NCI-H1436 (cell line): Measurements from ENCODE around the gene PCGF2.

Experiments
- DNase-seq: peaks from one replicate; lab custom pipeline; 2025; lab: John Stamatoyannopoulos, UW

PCGF2 gene

DNA sequence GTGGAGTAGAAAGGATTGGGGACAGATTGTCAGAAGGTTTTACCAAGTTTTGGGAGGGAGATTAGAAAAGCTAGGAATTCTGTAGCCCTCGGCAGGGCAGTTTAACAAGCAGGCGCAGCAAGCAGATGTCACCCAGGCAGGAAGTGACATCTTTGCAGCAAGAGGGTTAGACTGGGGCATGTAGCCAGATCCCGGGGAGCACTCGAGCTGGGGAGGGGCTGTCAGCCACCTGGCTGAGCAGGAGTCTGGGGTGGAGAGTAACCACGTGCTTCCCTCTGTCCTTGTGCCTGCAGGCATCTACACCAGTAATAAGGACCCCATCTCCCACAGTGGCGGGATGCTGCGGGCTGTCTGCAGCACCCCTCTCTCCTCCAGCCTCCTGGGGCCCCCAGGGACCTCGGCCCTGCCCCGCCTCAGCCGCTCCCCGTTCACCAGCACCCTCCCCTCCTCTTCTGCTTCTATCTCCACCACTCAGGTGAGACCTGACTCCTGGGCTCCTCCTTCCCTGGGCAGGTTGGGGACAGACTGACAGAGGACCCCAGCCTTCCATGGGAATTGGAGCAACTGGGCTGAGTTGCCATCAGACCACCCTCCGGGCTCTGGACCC, 30.9 kb downstream of the PCGF2 start:
- no peak for DNase-seq

DNA sequence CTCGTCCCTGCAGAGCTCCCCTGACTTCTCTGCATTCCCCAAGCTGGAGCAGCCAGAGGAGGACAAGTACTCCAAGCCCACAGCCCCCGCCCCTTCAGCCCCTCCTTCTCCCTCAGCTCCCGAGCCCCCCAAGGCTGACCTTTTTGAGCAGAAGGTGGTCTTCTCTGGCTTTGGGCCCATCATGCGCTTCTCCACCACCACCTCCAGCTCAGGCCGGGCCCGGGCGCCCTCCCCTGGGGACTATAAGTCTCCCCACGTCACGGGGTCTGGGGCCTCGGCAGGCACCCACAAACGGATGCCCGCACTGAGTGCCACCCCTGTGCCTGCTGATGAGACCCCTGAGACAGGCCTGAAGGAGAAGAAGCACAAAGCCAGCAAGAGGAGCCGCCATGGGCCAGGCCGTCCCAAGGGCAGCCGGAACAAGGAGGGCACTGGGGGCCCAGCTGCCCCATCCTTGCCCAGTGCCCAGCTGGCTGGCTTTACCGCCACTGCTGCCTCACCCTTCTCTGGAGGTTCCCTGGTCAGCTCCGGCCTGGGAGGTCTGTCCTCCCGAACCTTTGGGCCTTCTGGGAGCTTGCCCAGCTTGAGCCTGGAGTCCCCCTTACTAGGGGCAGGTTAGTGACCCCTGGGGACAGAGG, 31.6 kb downstream of the PCGF2 start:
- no peak for DNase-seq

DNA sequence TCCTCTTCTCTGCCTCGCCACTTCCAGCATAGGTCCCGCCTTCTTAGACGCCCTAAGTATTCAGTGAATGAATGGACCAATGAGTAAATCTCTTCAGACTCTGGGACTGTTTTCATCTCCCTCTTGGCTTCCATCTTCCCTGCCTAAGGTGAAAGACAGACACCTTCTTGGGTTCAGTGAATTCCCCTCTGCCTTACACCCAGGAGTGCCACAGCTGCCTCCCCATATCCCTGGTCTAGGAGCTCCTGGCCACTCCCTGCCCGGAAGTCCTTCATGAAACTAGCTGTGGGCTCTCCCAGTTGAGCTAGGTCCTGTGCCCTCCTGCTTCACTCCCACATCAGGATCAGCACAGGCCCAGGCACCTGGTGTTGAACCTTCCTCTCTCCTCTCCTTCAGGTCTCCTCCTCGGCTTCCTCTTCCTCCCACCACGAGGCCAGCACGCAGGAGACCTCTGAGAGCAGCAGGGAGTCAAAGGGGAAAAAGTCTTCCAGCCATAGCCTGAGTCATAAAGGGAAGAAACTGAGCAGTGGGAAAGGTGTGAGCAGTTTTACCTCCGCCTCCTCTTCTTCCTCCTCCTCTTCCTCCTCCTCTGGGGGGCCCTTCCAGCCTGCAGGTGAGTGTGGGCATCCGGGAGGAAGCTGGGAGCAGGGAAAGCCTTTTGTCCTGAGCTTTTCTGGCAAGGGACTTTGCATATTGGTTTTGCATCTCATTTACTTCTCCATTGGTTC, 32.8 kb downstream of the PCGF2 start:
- no peak for DNase-seq

DNA sequence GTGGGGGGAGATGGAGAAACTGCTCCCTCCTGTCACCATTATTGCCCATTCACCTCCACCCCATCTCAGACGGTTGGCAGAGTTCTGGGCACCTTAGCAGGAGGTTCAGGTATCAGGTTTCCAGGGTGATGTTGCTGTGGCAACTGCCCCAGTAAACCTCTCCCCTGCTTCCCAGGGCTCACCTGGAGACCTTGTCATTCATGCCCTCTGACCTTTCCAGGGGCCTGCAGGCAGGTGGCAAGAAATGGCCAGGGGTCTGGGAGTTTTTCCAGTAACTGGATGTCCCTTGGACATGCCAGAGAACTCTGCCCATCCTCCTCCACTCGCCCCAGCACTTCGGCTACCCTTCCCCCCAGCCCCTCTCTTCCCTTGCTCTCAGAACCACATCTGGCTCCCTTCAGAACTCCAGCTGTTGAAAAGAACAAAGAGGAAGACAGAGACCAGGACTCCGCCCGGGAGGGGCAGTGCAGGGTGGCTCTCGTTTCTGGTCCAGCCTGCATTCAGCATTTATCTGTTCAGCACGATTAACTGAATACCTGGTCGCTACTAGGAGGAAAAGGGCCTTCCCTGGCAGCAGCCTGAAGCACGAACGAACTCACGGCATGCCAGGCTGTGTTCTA, 34.6 kb downstream of the PCGF2 start:
- no peak for DNase-seq

DNA sequence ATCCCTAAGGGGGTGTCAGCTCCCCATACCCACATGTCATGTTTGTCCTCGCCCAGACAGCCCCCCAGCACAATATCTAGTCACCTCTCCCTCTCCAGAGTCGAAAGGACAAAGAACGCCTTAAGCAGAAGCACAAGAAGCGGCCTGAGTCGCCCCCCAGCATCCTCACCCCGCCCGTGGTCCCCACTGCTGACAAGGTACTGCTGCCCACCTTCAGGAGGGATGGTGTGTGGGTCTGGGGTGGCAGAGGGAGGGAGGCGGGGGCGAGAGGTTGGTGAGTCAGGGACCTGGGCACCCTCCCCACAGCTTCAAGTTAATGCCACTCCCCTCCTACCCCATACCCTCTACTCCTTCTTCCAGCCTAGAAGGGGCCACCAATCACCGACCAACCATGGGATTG, 35.5 kb downstream of the PCGF2 start:
- no peak for DNase-seq

DNA sequence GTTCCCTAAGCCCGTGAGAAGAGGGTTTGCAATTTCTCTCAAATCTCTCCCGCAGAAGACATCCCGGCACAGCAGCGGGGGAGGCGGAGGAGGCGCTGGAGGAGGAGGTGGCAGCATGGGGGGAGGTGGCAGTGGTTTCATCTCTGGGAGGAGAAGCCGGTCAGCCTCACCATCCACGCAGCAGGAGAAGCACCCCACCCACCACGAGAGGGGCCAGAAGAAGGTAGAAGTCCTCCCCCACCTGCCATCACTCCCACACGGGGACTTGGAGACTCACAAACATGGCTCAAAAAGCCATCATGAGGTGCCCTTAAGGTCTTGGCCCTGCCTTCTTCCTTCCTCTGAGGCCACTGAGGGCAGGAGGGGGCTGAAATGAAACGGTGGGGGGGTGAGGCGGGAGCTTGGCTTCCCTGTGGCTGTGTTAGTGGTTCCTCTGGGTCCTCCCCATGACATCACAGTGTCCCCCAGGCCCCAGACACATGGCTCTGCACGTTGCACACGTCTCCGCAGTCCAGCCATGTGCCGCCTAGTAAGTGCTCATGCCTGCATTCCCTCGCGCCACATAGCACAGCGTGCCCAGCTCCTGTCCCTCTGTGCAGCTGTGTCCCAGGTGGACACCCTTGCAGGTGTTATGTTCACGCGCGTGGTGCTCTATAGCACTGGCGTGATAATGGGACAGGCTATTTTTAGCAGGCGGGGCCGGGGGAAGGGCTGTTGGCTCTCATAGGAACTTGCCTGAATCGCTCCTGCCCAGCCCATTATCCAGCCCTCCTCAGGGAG, 36.2 kb downstream of the PCGF2 start:
- no peak for DNase-seq

DNA sequence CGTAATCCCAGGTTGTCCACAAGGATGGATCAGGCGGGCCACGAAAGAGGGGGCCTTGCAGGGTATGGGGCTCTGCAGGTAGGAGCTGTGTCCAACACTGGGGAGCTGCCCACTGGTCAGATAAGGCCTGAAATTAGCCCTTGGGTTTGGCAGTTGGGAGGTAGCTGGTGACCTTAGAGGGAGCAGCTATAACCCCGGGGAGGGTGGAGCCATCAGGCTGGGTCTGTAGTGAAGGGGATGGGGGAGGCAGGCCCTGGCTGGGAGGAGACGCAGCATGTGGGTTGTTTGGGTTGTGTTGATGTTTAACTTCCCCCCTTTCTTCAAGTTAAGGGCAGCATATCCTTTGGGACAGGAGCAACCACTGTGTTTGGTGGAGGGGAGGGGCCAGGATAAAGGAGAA, 37.2 kb downstream of the PCGF2 start:
- DNase-seq, result no peak

DNA sequence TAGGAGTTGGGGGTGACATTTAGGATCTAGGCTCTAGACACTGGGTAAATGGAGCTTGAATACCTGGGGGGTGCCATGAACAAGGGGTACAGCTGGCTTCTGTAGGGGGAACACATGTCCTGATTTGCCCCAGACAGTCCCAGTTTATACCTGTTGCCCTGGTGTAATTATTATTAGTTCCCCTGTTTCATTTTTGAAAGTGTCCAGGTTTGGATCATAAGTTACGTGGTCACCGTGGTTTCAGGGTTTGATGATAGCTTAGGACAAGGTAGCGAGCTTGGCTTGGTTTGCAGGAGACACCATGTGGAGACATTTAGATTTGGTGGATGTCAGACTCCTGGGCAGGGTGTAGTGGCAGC, 37.6 kb downstream of the PCGF2 start:
- DNase-seq, result no peak

DNA sequence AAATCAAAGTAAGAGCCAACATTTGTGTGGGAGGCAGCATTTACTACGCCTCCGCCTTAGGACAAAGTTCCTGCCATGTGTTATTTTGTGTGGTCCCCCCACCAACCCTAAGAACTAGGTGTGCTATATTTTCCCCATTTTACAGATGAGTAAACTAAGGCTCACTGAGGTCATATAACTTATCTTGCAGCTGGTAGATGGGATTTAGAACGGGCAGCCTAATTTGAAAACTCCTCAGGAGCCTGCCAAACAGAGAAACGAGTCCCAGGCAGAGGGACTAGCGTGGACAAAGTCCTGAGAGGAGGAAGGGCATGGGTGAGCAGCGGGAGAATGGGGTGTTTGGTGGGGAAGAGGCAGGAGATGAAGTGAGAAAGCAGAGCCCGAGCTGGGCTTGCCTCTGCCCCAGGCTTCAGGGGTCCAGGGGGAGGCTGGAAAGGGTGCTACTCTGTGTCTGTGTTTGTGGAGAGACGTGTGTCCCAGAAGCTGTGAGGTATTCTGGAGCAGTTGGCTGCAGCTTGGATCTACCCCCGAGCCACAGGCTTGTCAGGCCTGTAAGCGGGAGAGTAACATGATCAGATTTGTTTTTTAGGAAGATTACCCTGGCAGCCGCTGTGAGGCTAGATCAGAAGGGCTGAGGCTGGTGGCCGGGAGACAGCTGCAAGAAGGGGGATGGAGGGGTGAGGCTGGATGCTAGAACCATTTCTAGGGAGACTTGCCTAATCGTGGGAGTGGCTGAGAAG, 38.1 kb downstream of the PCGF2 start:
- DNase-seq, result no peak

DNA sequence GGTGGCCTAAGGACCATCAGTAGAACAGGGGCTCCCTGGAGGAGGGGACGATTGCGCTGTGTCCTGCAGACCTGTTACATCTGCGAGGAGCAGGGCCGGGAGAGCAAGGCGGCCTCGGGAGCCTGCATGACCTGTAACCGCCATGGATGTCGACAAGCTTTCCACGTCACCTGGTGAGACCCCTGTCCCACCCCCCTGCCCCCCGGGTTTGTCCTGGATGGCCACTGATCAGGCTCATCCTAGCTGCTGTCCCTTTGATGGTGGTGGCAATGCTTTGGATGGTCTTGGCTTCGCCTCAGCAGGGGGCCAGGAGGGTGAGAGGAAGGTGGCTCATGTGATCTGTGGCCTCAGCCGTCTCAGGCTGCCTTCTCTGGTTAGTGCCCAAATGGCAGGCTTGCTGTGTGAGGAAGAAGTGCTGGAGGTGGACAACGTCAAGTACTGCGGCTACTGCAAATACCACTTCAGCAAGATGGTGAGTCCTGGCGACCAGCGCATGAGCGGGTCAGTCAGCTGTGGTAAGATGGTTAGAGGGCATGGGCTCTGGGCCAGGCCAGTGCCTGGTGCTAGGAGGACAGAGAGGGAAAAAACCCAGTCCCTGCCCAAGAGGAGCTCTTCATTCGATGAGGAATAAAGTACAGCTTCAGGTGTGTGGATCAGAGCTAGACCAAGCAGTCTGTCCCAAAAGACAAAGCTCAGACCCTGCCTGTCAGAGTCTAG, 38.9 kb downstream of the PCGF2 start:
- DNase-seq, result no peak

DNA sequence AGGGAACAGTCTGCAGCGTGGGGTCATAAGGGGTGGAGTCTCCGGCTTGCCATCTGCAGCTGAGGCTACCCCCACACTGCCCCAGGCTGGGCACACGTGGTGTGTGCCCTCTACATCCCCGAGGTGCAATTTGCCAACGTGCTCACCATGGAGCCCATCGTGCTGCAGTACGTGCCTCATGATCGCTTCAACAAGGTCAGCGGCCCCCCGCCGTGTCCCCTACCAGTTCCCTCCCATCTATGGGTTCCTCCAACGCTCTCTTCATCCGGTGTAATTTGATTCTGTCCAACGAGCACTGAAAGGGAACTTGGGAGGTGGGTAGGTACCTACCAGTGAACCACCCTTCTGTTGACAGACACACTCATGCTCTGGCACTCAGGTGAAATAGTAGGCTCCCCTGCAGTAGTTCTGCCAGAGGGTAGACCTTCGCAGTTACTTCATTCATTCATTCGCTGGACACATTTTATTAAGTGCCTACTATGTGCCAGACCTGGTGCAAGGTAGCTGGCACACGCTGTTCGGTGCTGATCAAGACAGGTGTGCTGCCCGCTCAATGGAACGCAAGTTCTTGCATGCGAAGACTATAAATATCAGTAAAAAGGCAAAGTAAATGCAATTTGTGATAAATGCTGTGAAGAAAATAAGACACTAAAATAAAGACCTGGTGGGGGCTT, 40.3 kb downstream of the PCGF2 start:
- DNase-seq, result no peak

DNA sequence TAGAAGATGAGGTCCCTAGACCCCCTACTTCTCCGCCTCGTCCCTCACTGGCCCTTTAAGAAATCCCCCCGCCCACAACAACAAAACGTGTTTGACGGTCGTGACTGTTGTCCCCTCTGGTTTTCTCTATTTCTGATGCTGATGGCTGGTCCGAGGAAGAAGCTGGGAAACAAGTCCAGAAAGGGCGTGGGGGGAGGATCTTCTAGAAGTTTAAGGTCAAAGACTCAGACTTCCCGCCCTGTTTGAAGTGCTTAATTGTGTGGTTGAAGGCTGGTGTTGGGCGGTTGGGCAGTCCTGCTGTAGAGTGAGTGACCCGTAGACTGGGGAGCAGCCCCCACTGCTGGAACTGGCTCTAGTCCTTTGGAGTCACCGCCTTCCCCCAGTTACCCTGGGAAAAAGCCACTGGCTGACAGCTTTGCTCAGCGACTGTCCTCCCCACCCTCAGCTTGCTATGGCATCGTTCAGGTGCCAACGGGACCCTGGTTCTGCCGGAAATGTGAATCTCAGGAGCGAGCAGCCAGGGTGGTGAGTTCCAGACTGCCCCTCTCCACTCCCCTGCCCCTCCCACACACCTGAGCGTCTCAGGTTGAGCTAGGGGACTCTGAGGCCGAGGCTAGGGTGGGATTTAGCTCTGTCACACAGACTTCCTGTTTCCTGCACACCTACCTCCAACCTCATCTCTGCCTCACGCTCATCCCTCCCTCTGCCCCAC, 41.5 kb downstream of the PCGF2 start:
- DNase-seq, result no peak

DNA sequence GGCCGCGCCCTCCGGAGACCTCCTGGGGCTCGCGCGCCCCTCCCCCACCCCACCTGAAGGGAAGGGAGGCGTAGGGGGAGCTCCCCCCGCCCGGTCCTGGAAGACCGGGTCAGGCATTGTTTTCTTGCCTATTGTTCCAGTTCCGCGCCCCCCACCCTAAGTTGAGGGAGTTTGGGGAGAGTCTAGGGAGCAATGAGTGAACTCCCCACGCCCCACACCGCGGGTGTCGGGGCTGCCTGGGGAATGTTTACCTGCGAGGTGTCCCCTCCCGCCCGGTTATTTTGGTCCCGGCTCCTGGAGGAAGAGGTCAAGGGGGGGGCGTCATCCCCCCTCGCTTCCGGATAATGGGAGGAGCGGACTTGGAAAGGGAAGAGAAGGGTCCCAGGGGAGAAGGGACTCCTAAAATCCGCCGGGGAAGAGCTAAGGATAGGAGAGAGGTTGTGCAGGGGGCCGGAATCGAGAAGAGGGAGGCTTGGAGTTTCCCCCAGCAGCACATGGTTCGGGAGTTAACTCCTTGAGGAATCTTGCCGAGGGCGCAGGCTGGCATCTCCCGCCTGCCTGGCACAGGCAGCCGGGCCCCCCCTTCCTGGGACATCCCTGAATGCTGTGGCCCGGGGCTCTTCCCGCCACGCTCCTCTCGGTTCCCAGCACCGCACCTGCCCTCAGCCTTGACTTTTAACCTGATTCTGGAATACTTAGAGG, 42.2 kb downstream of the PCGF2 start:
- DNase-seq, result no peak

DNA sequence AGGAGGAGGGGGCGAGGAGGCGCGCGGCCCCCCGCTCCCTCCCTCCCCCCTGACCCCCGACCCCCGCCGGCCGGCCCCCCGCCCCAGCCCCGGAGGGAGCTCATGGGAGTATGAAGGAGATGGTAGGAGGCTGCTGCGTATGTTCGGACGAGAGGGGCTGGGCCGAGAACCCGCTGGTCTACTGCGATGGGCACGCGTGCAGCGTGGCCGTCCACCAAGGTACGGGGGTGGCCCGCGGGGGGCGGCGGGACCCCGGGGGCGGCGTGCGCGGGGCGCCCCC, 42.7 kb downstream of the PCGF2 start:
- DNase-seq, result no peak

DNA sequence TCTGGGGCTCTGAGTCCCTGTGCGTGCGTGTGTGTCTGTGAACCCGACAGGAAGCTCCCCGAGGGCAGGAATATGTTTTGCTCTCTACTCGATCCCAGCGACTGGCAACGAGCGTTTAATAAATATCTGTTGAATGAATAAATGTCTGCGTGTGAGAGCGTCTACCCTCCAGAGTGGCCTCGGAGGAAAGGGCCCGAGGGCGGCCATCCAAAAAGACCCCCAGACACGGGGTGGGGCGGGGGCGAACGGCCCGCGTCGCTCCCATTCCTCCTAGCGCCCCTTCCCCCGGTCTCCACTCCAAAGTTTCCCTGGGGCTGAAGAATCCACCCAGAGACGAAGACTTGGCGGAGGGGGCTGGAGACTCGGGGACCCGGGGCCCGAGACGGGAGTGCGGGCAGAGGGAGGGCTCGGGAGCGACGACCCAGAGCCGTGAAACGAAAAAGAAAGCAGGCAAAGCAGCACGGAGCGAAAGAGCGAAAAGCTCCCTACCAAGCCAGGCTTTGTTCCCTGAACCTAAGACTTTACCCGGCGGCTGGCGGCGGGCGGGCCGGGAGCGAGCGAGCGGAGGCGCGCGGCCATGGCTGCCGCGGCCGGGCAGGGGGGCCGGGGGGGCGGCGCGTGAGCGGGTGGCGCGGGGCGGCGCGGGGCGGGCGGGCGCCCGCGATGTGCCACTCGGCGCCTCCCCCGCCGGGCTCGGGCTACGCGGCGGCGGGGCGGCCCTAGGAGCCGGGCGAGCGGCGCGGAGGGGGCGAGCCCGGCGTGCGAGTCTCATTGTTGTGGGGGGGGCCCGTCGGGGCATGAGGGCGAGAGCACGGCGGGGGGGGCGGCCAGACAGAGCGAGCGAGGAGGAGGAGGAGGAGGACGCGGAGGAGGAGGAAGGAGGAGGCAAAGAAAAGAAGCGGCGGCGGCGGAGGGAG, 43.3 kb downstream of the PCGF2 start, which contains the start of gene MLLT6:
Gene MLLT6, plus strand, starts transcription at position 668 of the 917 bp plus-strand sequence. CDS start 360 bp downstream, outside the sequence.
- DNase-seq, result peak; percentile 81

DNA sequence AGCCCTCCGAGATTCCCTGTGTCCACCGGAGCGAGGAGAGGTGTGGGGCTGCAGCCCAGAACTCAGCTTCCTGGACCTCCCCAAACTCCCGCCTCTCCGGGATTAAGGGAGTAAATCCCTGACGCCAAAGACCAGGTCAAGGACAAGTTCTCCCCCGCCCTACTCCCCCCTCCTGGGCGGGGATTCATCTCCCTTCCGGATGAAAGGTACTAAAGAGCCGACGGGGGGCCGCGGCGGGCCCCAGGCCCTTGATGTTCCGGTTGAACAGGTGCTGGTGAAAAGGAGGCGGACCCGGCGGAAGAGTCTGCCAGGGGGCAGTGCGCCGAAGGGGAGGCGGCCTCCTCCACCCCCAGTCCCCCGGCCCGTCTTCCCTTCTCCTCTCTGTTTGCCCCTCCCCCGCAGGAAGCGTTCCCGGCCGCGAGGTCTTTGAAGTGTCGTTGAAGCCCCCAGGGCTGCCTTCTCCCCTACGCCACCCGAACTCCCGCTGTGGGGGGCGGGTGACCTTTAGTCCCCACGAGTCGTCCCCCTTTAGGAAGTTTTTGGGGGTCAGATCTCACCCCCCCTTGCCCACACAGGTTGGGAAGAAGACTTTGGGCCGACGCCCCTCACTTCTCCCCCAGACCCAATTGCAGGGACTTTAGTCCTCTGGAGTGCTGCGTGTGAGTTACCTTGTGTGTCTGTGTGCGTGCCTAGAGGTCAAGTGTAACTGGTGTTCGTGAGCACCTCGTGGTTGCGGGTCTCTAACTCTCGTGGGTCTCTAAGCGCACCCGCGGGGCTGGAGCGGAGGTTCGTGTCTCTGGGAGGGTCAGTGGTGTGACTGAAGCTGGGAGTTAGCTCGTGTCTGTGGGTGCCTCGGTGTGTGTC, 44.2 kb downstream of the PCGF2 start:
- DNase-seq, result peak; percentile 90
